Hair follicle dermal papilla cell (primary cell): Measurements from ENCODE around the gene ZNF157. TPM values are rescaled to one million over a fixed set of nuclear protein-coding genes. Genes with fewer than 3 reads are reported as not detected.

Experiments
- small RNA-seq: library from RNA; depleted of rRNA; stranded (forward); fragments of <200 nt; gene quantifications from one replicate; pipeline ENCODE3, GENCODE V24; 2012
- total RNA-seq: library from RNA; depleted of rRNA; stranded (reverse); fragments of >200 nt; gene quantifications from 2 replicates; pipeline ENCODE4 v1.2.3, GENCODE V29; 2012

Gene ZNF157
- total RNA-seq, result 0.12 TPM in 1 of 2 replicates, not detected in the other

GRCh38 chrX:47370278-47370677, at the start of gene ZNF157:
TSS of gene ZNF157 (plus strand) at chrX:47370578. CDS start at chrX:47370669, 91 bp downstream.

Small RNAs within 50 kb of the gene (small RNA-seq; reads per million reads assigned to genes)
- 0.27 reads per million for gene SNORA11C

Other genes starting within 250 kb of the ZNF157 start
- gene NDUFB11, start 225.9 kb upstream of the ZNF157 start, total RNA-seq, result 36.3 and 40.1 TPM in 2 replicates
- gene RBM10, start 225.4 kb upstream of the ZNF157 start, total RNA-seq, result 53.7 and 59.2 TPM in 2 replicates
- gene UBA1, start 176.7 kb upstream of the ZNF157 start, total RNA-seq, result 229 and 266 TPM in 2 replicates
- 113 and 121 TPM in 2 replicates for gene CDK16, start 151.9 kb upstream of the ZNF157 start, total RNA-seq
- gene USP11, start 137.6 kb upstream of the ZNF157 start, total RNA-seq, result 35.6 and 45.6 TPM in 2 replicates
- 9.4 and 10.1 TPM in 2 replicates for gene ZNF41, start 112.6 kb downstream of the ZNF157 start, total RNA-seq
- 23.8 and 28.6 TPM in 2 replicates for gene ARAF, start 190.6 kb downstream of the ZNF157 start, total RNA-seq
- gene TIMP1, start 211.9 kb downstream of the ZNF157 start, total RNA-seq, result 300 and 419 TPM in 2 replicates
- gene SYN1, start 249.3 kb downstream of the ZNF157 start, total RNA-seq, result 0.12 TPM in 1 of 2 replicates, not detected in the other